H9 (cell line): Measurements from ENCODE around the gene CEP112. TPM values are rescaled to one million over a fixed set of nuclear protein-coding genes. Genes with fewer than 3 reads are reported as not detected.

Experiments used
- DNase-seq: peaks from one replicate; pipeline ENCODE4 v3.0.0-alpha.2; 2017
- H2AFZ ChIP-seq: one replicate; pipeline ENCODE4 v1.6.1; 2013; ENCODE audit warnings: mild to moderate bottlenecking, low read length, control low read depth, moderate library complexity
- H2AK5ac ChIP-seq: 2 replicates; pipeline ENCODE4 v1.6.1; 2013; ENCODE audit warnings: low read length, control low read depth, mixed read lengths; ENCODE audit not compliant: insufficient read length
- H2BK120ac ChIP-seq: one replicate; pipeline ENCODE4 v1.6.1; 2013; ENCODE audit warnings: low read depth, mild to moderate bottlenecking, low read length, control low read depth, inconsistent platforms; ENCODE audit not compliant: poor library complexity, severe bottlenecking
- H2BK12ac ChIP-seq: 2 replicates; pipeline ENCODE4 v1.6.1; 2013; ENCODE audit warnings: low read length, control low read depth, mixed read lengths, low read depth; ENCODE audit not compliant: insufficient read length
- H2BK15ac ChIP-seq: 2 replicates; pipeline ENCODE4 v1.6.1; 2013; ENCODE audit warnings: low read depth, low read length, control low read depth
- H2BK20ac ChIP-seq: one replicate; pipeline ENCODE4 v1.6.1; 2013; ENCODE audit warnings: low read depth, mild to moderate bottlenecking, low read length, control low read depth, inconsistent platforms; ENCODE audit not compliant: poor library complexity, severe bottlenecking
- H2BK5ac ChIP-seq: 2 replicates; pipeline ENCODE4 v1.6.1; 2013; ENCODE audit warnings: low read length, control low read depth, mixed read lengths; ENCODE audit not compliant: insufficient read length
- H3K14ac ChIP-seq: 2 replicates; pipeline ENCODE4 v1.6.1; 2013; ENCODE audit warnings: low read length, control low read depth; ENCODE audit not compliant: insufficient read depth
- H3K18ac ChIP-seq: 2 replicates; pipeline ENCODE4 v1.6.1; 2013; ENCODE audit warnings: low read depth, mild to moderate bottlenecking, mixed read lengths, low read length, control low read depth; ENCODE audit not compliant: insufficient read length
- H3K23ac ChIP-seq: 2 replicates; pipeline ENCODE4 v1.6.1; 2013; ENCODE audit warnings: low read length, control low read depth, mixed read lengths, low read depth; ENCODE audit not compliant: insufficient read length
- H3K23me2 ChIP-seq: 2 replicates; pipeline ENCODE4 v1.6.1; 2013; ENCODE audit warnings: low read depth, mild to moderate bottlenecking, mixed read lengths, low read length, control low read depth; ENCODE audit not compliant: insufficient read length, poor library complexity, severe bottlenecking
- H3K27ac ChIP-seq: 2 replicates; pipeline ENCODE4 v1.5.1; 2013; ENCODE audit warnings: low read length, control low read depth, mixed read lengths, low read depth; ENCODE audit not compliant: insufficient read length
- H3K27me3 ChIP-seq: 2 replicates; pipeline ENCODE4 v1.6.1; 2013; ENCODE audit warnings: low read length, control low read depth, inconsistent platforms; ENCODE audit not compliant: insufficient read depth
- H3K4ac ChIP-seq: 2 replicates; pipeline ENCODE4 v1.6.1; 2013; ENCODE audit warnings: low read depth, mild to moderate bottlenecking, control low read depth, inconsistent platforms, low read length, moderate library complexity
- H3K4me1 ChIP-seq: 2 replicates; pipeline ENCODE4 v1.6.1; 2013; ENCODE audit warnings: low read length, control low read depth, inconsistent platforms; ENCODE audit not compliant: insufficient read depth
- H3K4me2 ChIP-seq: 2 replicates; pipeline ENCODE4 v1.6.1; 2013; ENCODE audit warnings: low read length, control low read depth, mixed read lengths; ENCODE audit not compliant: insufficient read length, insufficient read depth
- H3K56ac ChIP-seq: 2 replicates; pipeline ENCODE4 v1.6.1; 2013; ENCODE audit warnings: low read depth, mild to moderate bottlenecking, mixed read lengths, low read length, control low read depth; ENCODE audit not compliant: insufficient read length
- H3K79me1 ChIP-seq: 2 replicates; pipeline ENCODE4 v1.6.1; 2013; ENCODE audit warnings: low read depth, mild to moderate bottlenecking, moderate library complexity, low read length, control low read depth, inconsistent platforms; ENCODE audit not compliant: insufficient read depth, poor library complexity, severe bottlenecking
- H3K79me2 ChIP-seq: 2 replicates; pipeline ENCODE4 v1.6.1; 2013; ENCODE audit warnings: low read length, control low read depth, inconsistent platforms; ENCODE audit not compliant: insufficient read depth
- H3K9ac ChIP-seq: 2 replicates; pipeline ENCODE4 v1.6.1; 2013; ENCODE audit warnings: low read length, control low read depth, mixed read lengths; ENCODE audit not compliant: insufficient read length; ENCODE audit errors: extremely low read depth
- H3K9me3 ChIP-seq: one replicate; pipeline ENCODE4 v1.6.1; 2013; ENCODE audit warnings: low read depth, low read length, inconsistent platforms; ENCODE audit not compliant: control insufficient read depth
- H3T11ph ChIP-seq: one replicate; pipeline ENCODE4 v1.6.1; 2013; ENCODE audit warnings: mild to moderate bottlenecking, low read length, control low read depth, inconsistent platforms
- H4K20me1 ChIP-seq: one replicate; pipeline ENCODE4 v1.6.1; 2013; ENCODE audit not compliant: control insufficient read depth, insufficient read length, insufficient read depth
- H4K5ac ChIP-seq: 2 replicates; pipeline ENCODE4 v1.6.1; 2013; ENCODE audit warnings: low read depth, mild to moderate bottlenecking, mixed read lengths, low read length, control low read depth; ENCODE audit not compliant: insufficient read length
- H4K8ac ChIP-seq: replicated peaks from 2 replicates; pipeline ENCODE4 v1.6.1; 2013; ENCODE audit warnings: low read length, control low read depth, mixed read lengths, low read depth; ENCODE audit not compliant: insufficient read length
- H4K91ac ChIP-seq: 2 replicates; pipeline ENCODE4 v1.6.1; 2013; ENCODE audit warnings: low read depth, mild to moderate bottlenecking, moderate library complexity, mixed read lengths, low read length, control low read depth; ENCODE audit not compliant: insufficient read length
- H3K27ac Mint-ChIP-seq, 3 experiments: 2 replicates in 2 of 3; 3 replicates in 1 of 3; pipeline ENCODE4 v1.8.0; 2020 to 2021; ENCODE audit warnings: mixed read lengths in 3 of 3, mild to moderate bottlenecking in 1 of 3, moderate library complexity in 1 of 3
- H3K27me3 Mint-ChIP-seq: 2 replicates; pipeline ENCODE4 v1.8.0; 2021; ENCODE audit warnings: low read depth, mild to moderate bottlenecking, moderate library complexity, mixed read lengths
- H3K36me3 Mint-ChIP-seq, 3 experiments: 2 replicates in 2 of 3; 3 replicates in 1 of 3; pipeline ENCODE4 v1.8.0; 2020 to 2021; ENCODE audit warnings: low read depth in 3 of 3, mixed read lengths in 3 of 3; ENCODE audit not compliant: insufficient read depth in 1 of 3
- H3K4me1 Mint-ChIP-seq, 2 experiments: 2 replicates each; pipeline ENCODE4 v1.8.0; 2020; ENCODE audit warnings: mixed read lengths in 2 of 2
- H3K4me3 Mint-ChIP-seq, 2 experiments: 2 replicates in 1 of 2; 3 replicates in 1 of 2; pipeline ENCODE4 v1.8.0; 2020 to 2021; ENCODE audit warnings: mild to moderate bottlenecking in 2 of 2, mixed read lengths in 2 of 2, moderate library complexity in 1 of 2
- H3K9me3 Mint-ChIP-seq, 2 experiments: 2 replicates in 1 of 2; 3 replicates in 1 of 2; pipeline ENCODE4 v1.8.0; 2020; ENCODE audit warnings: mild to moderate bottlenecking in 2 of 2, mixed read lengths in 2 of 2, moderate library complexity in 1 of 2
- CTCF ChIP-seq: fragments of 200-600 bp; sonication (generic); conservative IDR thresholded peaks from 3 replicates; pipeline ENCODE4 v1.8.0; 2021; ENCODE audit warnings: antibody characterized with exemption, mild to moderate bottlenecking
- WGBS: extraction: QIAGEN DNeasy Blood & Tissue Kit; methylation state at CpG from one replicate; pipeline ENCODE4 v1.1.7; 2013; ENCODE audit warnings: missing lambda C conversion rate, low lambda C conversion rate, mixed read lengths; ENCODE audit not compliant: insufficient read length; ENCODE audit errors: extremely low coverage; 5-methylcytosine and 5-hydroxymethylcytosine counted together
- total RNA-seq: library from RNA; stranded (reverse); gene quantifications from 2 replicates; pipeline ENCODE4 v1.2.1, GENCODE V29; 2021

Gene CEP112
- total RNA-seq, 1 experiment from 2014 or later: 5.4 TPM

- no peak for TF ChIP-seq CTCF
- H3K27ac Mint-ChIP-seq: no peak overlapping the region
- no peak overlapping the region for H2AFZ ChIP-seq
These were observed 532.4 kb downstream of the CEP112 start for GRCh38 chr17:65659512-65659911.

More at GRCh38 chr17:65659512-65659911, 532.4 kb downstream of the CEP112 start:
- Histone ChIP-seq H3K27me3 (no peaks in the 10 kb centered on the region), H3K4me1 (no peaks in the 10 kb centered on the region), H3K23ac (no peak overlapping the region), H4K20me1 (no peaks in the 10 kb centered on the region), H2BK120ac (no peak overlapping the region), H2AK5ac (no peak overlapping the region), H2BK20ac (no peak overlapping the region), H3K79me1 (no peaks in the 10 kb centered on the region), H3K18ac (no peak overlapping the region), H3K9ac (no peak overlapping the region), H2BK15ac (no peak overlapping the region), H4K5ac (no peak overlapping the region), H2BK5ac (no peak overlapping the region), H4K91ac (no peak overlapping the region), H3K4me2 (no peak overlapping the region), H3K56ac (no peak overlapping the region), H2BK12ac (no peak overlapping the region), H3K9me3 (no peaks in the 10 kb centered on the region), H3K4ac (no peak overlapping the region), H3K27ac (no peak overlapping the region), H3K79me2 (no peaks in the 10 kb centered on the region), H3K23me2 (no peaks in the 10 kb centered on the region), H4K8ac (no peak overlapping the region), H3T11ph (no peak overlapping the region), H3K14ac (no peak overlapping the region)
- Mint-ChIP-seq H3K4me1 (peaks cover 7 to 18% of the 10 kb centered on the region in 2 experiments), H3K27me3 (no peaks in the 10 kb centered on the region), H3K4me3 (no peak overlapping the region), H3K9me3 (no peaks in the 10 kb centered on the region), H3K36me3 (peaks cover 0 to 1% (median 0%) of the 10 kb centered on the region in 3 experiments; a peak in 1 of 7 replicates)
- no CpG with 5 or more reads among the region's 4 CpGs for WGBS
- no peak for DNase-seq
